OCI-LY7 (cell line): ENCODE data around the gene GLRA3. TPM values are rescaled to one million over a fixed set of nuclear protein-coding genes. Genes with fewer than 3 reads are reported as not detected.
"Not testable (repeated sequence)": the region's sequence is repeated elsewhere in the genome, so short reads cannot be mapped to it uniquely, and the experiment has no call there.

ENCODE experiments used
- BruUV-seq: library from RNA; stranded (reverse); fragments of 400-500 nt; replicated peaks from 2 replicates; lab custom pipeline; 2021; lab: Mats Ljungman, UMichigan
- CTCF ChIA-PET: fragments of 300-600 bp; sonication (Branson Sonifier 250); formaldehyde crosslinking; loops from one replicate; lab custom pipeline; 2022; ENCODE audit warnings: antibody characterized with exemption; ENCODE audit not compliant: unreplicated experiment; lab: Charles Lee
- POLR2A ChIA-PET: fragments of 300-600 bp; sonication (Branson Sonifier 250); formaldehyde crosslinking; loops from one replicate; lab custom pipeline; 2022; ENCODE audit warnings: antibody characterized with exemption; lab: Charles Lee
- DNase-seq: peaks from one replicate; pipeline ENCODE4 v3.0.0-alpha.2; 2015; ENCODE audit warnings: low spot score
- H2AFZ ChIP-seq: fragments of 200-600 bp; sonication (generic), shearing (Covaris generic); 2 replicates; pipeline ENCODE4 v1.6.1; 2014; ENCODE audit warnings: mild to moderate bottlenecking, antibody characterized with exemption, low read length, moderate library complexity
- H3K27ac ChIP-seq: fragments of 200-600 bp; sonication (generic); 2 replicates; pipeline ENCODE4 v1.5.1; 2014; ENCODE audit warnings: mixed run types, low read depth, mild to moderate bottlenecking, moderate library complexity, low read length, inconsistent platforms; ENCODE audit not compliant: poor library complexity, severe bottlenecking
- H3K36me3 ChIP-seq: fragments of 200-600 bp; sonication (generic); 2 replicates; pipeline ENCODE4 v1.6.1; 2014; ENCODE audit warnings: mild to moderate bottlenecking, antibody characterized with exemption, low read length, moderate library complexity, mixed read lengths; ENCODE audit not compliant: insufficient read depth
- H3K4me1 ChIP-seq: fragments of 200-600 bp; sonication (generic); 2 replicates; pipeline ENCODE4 v1.5.1; 2014; ENCODE audit warnings: mild to moderate bottlenecking, low read length; ENCODE audit not compliant: insufficient read depth, poor library complexity, severe bottlenecking
- H3K4me2 ChIP-seq: fragments of 200-600 bp; sonication (generic); 2 replicates; pipeline ENCODE4 v1.6.1; 2014; ENCODE audit warnings: mild to moderate bottlenecking, low read length
- H3K4me3 ChIP-seq: fragments of 200-600 bp; sonication (generic); 2 replicates; pipeline ENCODE4 v1.5.1; 2014; ENCODE audit warnings: mild to moderate bottlenecking, low read depth, low read length; ENCODE audit not compliant: poor library complexity, severe bottlenecking
- H3K79me2 ChIP-seq: fragments of 200-600 bp; sonication (generic); 2 replicates; pipeline ENCODE4 v1.6.1; 2016; ENCODE audit warnings: low read depth, mild to moderate bottlenecking, low read length, moderate library complexity, mixed read lengths; ENCODE audit not compliant: insufficient read depth
- H3K9me2 ChIP-seq: fragments of 200-600 bp; sonication (generic); 2 replicates; pipeline ENCODE4 v1.6.1; 2016; ENCODE audit warnings: mild to moderate bottlenecking, low read length, mixed read lengths; ENCODE audit not compliant: insufficient read depth
- H3K9me3 ChIP-seq: fragments of 200-600 bp; sonication (generic); 2 replicates; pipeline ENCODE4 v1.6.1; 2014; ENCODE audit warnings: mild to moderate bottlenecking, mixed run types, low read length, mixed read lengths
- H4K20me1 ChIP-seq: fragments of 200-600 bp; sonication (generic); 2 replicates; pipeline ENCODE4 v1.6.1; 2014; ENCODE audit warnings: mild to moderate bottlenecking, antibody characterized with exemption, low read length, moderate library complexity, mixed read lengths; ENCODE audit not compliant: insufficient read depth
- EZH2phosphoT487 ChIP-seq: fragments of 200-600 bp; sonication (generic); IDR thresholded peaks from 2 replicates; pipeline ENCODE4 v1.6.1; 2018; ENCODE audit warnings: low read depth, borderline replicate concordance, mild to moderate bottlenecking, mixed run types, antibody characterized with exemption, low read length, moderate library complexity, mixed read lengths
- intact Hi-C: fragments of 100-400 bp; cut with micrococcal nuclease; formaldehyde crosslinking; loops from one replicate; pipeline ENCODE4 v1.10.0; 2022; ENCODE audit not compliant: unreplicated experiment
- total RNA-seq, 2 experiments: library from RNA; depleted of rRNA in 1 of 2; stranded (reverse); fragments of >200 nt in 1 of 2; shearing (Covaris generic) in 1 of 2; gene quantifications; 2 replicates each; pipeline ENCODE4 v1.2.3, GENCODE V29; 2014 to 2022
- TF ChIP-seq, protein P1 (sequence below): fragments of 200-600 bp; sonication (generic); conservative IDR thresholded peaks from 2 replicates; pipeline ENCODE4 v1.5.1; 2014; ENCODE audit warnings: mild to moderate bottlenecking, antibody characterized with exemption, low read length, moderate library complexity, mixed read lengths

GLRA3 gene
- total RNA-seq, 2 experiments from 2014 or later: 0.92 to 1.6 TPM

- no peak for DNase-seq
- no peaks in the 10 kb centered on the region for H3K79me2 ChIP-seq
- no peak overlapping the region for H3K4me2 ChIP-seq
- no peak overlapping the region for H3K27ac ChIP-seq
- no peaks in the 10 kb centered on the region for H3K9me2 ChIP-seq
- no peak overlapping the region for H3K4me3 ChIP-seq
- no peaks in the 10 kb centered on the region for H3K36me3 ChIP-seq
- TF ChIP-seq EZH2phosphoT487: no peak
- TF ChIP-seq, protein P1, sequence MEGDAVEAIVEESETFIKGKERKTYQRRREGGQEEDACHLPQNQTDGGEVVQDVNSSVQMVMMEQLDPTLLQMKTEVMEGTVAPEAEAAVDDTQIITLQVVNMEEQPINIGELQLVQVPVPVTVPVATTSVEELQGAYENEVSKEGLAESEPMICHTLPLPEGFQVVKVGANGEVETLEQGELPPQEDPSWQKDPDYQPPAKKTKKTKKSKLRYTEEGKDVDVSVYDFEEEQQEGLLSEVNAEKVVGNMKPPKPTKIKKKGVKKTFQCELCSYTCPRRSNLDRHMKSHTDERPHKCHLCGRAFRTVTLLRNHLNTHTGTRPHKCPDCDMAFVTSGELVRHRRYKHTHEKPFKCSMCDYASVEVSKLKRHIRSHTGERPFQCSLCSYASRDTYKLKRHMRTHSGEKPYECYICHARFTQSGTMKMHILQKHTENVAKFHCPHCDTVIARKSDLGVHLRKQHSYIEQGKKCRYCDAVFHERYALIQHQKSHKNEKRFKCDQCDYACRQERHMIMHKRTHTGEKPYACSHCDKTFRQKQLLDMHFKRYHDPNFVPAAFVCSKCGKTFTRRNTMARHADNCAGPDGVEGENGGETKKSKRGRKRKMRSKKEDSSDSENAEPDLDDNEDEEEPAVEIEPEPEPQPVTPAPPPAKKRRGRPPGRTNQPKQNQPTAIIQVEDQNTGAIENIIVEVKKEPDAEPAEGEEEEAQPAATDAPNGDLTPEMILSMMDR: no peak
- POLR2A ChIA-PET: no interaction called here
- H3K9me3 ChIP-seq: no peaks in the 10 kb centered on the region
- no TSS peak for BruUV-seq
- CTCF ChIA-PET: no interaction called here
- H2AFZ ChIP-seq: no peak overlapping the region
- intact Hi-C loops: no loop called here
- H3K4me1 ChIP-seq: no peaks in the 10 kb centered on the region
- H4K20me1 ChIP-seq: no peaks in the 10 kb centered on the region
These were observed 195.6 kb downstream of the GLRA3 start for GRCh38 chr4:174633399-174633798.

- Histone ChIP-seq H3K4me1 (no peaks in the 10 kb centered on the region), H4K20me1 (no peaks in the 10 kb centered on the region), H3K79me2 (no peaks in the 10 kb centered on the region), H3K9me2 (no peaks in the 10 kb centered on the region), H3K27ac (no peak overlapping the region), H3K9me3 (no peaks in the 10 kb centered on the region), H3K4me2 (no peak overlapping the region), H3K4me3 (no peak overlapping the region), H2AFZ (no peak overlapping the region), H3K36me3 (no peaks in the 10 kb centered on the region)
- peak; percentile 49 for DNase-seq
- BruUV-seq: no TSS peak
- ChIA-PET POLR2A (interaction anchor here (0.6 to 0.7 kb wide), 2 partner anchors 66 to 238 kb away, joined by 3 read pairs; no protein-coding TSS in a partner anchor), CTCF (no interaction called here)
- intact Hi-C loops: loop anchor here (1.0 kb wide), 1 partner anchor 267 kb away; no protein-coding TSS in a partner anchor
- TF ChIP-seq, protein P1: peak; percentile 93
- no peak for TF ChIP-seq EZH2phosphoT487
These were observed 196.9 kb downstream of the GLRA3 start for GRCh38 chr4:174631901-174632758.

DNA sequence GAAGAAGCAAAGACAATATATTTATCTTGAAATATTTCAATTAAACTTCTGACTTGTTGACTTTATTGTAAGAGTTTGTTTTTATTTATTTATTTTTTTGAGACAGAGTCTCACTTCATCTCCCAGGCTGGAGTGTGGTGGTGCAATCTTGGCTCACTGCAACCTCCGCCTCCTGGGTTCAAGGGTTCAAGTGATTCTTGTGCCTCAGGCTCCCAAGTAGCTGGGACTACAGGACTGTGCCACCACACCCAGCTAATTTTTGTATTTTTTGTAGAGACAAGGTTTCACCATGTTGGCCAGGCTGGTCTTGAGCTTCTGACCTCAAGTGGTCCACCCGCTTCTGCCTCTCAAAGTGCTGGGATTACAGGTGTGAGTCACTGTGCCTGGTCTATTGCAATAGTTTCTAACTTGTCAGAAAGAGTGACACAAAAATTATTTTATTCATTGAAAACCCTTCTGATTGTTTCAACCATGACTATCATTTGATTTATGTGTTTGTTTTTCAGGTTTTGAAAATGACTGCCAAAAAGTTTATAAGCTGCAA lies 199.1 kb downstream of the GLRA3 start:
- intact Hi-C loops, H3K4me2 ChIP-seq, H2AFZ ChIP-seq, H3K9me2 ChIP-seq, POLR2A ChIA-PET, H3K27ac ChIP-seq, H3K4me3 ChIP-seq, H4K20me1 ChIP-seq, H3K4me1 ChIP-seq, DNase-seq, H3K9me3 ChIP-seq, BruUV-seq, H3K79me2 ChIP-seq, CTCF ChIA-PET, H3K36me3 ChIP-seq: not testable (repeated sequence)
